DOHH2 (cell line): ENCODE data around the gene ARHGEF39.

ENCODE experiments used
- EZH2phosphoT487 ChIP-seq: fragments of 200-600 bp; sonication (generic); IDR thresholded peaks from 2 replicates; pipeline ENCODE4 v1.6.1; 2017; ENCODE audit warnings: borderline replicate concordance, mild to moderate bottlenecking, antibody characterized with exemption, low read length, moderate library complexity, mixed read lengths
- TF ChIP-seq, protein P1 (sequence below): fragments of 200-600 bp; sonication (generic); IDR thresholded peaks from one replicate; pipeline ENCODE4 v1.5.1; 2014; ENCODE audit warnings: antibody characterized with exemption, mild to moderate bottlenecking, low read depth, low read length; ENCODE audit not compliant: poor library complexity, severe bottlenecking

- TF ChIP-seq, protein P1, sequence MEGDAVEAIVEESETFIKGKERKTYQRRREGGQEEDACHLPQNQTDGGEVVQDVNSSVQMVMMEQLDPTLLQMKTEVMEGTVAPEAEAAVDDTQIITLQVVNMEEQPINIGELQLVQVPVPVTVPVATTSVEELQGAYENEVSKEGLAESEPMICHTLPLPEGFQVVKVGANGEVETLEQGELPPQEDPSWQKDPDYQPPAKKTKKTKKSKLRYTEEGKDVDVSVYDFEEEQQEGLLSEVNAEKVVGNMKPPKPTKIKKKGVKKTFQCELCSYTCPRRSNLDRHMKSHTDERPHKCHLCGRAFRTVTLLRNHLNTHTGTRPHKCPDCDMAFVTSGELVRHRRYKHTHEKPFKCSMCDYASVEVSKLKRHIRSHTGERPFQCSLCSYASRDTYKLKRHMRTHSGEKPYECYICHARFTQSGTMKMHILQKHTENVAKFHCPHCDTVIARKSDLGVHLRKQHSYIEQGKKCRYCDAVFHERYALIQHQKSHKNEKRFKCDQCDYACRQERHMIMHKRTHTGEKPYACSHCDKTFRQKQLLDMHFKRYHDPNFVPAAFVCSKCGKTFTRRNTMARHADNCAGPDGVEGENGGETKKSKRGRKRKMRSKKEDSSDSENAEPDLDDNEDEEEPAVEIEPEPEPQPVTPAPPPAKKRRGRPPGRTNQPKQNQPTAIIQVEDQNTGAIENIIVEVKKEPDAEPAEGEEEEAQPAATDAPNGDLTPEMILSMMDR: no peak
- no peak for TF ChIP-seq EZH2phosphoT487
Observed at GRCh38 chr9:35713578-35713977, 48.6 kb upstream of the ARHGEF39 start.
